DLD1 (cell line): Measurements from ENCODE around the gene B3GALNT1.
"Not testable (repeated sequence)": the region's sequence is repeated elsewhere in the genome, so short reads cannot be mapped to it uniquely, and the experiment has no call there.

Source experiments
- in situ Hi-C: cut with HindIII; loops from 2 replicates; pipeline ENCODE4 v1.10.0; 2017; ENCODE audit warnings: low sequenced_read_pairs

The B3GALNT1 gene

DNA sequence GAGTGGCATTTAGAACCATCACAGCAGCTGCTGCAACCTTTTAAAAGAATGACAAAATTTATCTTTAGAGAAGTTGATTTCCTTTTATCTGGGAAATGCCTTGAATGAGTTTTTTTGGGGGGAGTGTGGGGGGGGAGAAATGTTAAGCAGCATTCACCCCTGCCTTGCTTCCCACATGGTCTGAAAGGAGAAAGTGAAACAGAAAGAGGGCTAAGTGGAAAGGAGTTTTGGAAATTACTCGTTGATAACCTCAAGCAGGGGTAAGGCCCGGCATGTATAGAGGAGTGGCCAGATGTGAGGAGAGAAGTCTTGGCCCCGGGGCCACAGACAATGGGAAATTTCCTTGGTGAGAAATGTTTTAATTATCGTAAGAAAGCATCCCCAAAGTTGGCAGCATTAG lies 23.5 kb downstream of the B3GALNT1 start:
- in situ Hi-C loops: no loop called here

DNA sequence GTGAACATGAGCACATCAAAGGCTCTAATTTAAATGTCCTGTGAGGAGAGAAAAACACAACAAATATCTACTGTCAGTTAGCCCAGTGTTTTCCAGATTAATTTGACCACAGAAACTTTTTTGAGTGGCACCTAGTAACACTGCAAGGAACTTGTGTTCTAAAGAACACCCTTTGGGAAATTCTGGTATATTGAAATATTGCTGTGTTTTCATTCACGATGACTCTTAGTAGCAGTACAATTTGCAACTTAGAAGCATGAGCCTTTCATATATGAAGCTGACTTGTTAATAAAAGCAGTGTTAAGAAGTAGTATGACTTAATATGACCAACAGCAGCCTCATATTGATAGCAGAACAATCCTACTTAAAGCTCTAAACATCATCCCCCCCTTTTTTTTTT lies 32.0 kb downstream of the B3GALNT1 start:
- in situ Hi-C loops: no loop called here

- in situ Hi-C loops: no loop called here
These were observed 32.4 kb downstream of the B3GALNT1 start for GRCh38 chr3:161072751-161073150.

GRCh38 chr3:161072211-161072621 lies 32.9 kb downstream of the B3GALNT1 start:
- in situ Hi-C loops: no loop called here

DNA sequence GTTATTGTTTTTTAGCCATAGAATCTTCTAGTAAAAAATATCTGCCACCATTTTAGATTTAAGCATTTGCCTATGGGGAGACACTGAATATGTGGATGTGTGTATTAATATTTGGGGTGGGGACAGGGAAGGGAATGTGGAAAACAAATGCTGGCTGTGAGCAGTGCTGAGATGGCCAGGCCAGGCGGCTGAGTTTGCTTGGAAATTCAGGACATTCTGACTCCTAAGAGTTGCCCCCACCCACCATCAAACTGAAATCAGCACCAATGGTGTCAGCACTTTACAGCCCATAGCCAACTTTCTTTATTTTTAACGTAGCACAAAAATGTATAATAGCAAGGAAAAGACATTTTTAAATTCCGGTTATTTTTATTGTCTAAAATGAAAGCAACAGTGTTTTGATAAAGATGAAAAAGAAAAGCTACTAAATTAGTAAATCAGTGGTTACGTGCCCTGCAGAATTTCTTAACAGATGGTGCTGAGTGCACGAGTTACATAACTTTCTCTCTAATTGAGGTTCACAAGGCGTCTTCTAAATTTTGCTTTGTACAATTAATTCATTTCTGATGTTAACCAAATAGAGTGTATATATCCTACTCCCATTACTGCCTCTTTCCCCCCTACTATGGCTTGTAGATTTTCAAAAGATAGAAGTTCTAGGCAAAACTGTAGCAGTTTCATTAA lies 34.0 kb downstream of the B3GALNT1 start:
- in situ Hi-C loops: no loop called here

GRCh38 chr3:161070252-161070930 lies 34.8 kb downstream of the B3GALNT1 start:
- in situ Hi-C loops: no loop called here

DNA sequence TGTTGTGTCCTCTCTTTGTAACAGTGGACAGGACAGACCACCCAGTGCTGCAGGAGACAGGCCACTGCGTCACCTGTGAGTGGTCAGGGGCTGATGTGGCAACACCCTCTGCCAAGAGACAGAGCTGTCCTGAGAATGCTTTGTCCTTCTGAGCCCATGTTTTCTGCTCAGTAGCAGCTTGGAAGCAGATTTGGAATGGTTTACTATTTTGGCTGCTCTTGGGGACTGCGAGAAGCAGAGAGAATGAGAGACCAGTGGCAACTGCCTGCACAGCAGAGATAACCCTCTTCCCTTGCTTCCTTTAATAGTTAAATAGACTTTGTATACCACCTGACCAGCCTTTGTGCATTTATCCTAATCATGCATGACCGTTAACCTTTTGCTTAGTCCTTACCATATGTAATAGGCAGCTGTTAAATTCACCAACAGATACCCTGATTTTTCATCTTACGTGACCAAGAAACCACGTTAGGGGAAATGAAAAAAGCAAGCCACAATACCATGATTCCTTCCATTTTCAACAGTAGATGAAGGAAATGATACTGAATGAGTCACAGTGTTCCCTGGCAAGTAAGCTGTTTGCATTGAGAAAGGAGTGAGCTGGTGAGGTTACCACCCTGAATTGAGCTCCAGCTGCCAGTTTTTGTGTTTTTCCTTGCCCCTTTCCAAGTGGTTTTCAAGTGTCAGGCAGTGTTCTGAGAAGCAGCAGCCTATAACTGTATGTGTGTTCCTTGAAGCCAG lies 35.5 kb downstream of the B3GALNT1 start:
- in situ Hi-C loops: no loop called here

GRCh38 chr3:161067335-161067734 lies 37.8 kb downstream of the B3GALNT1 start:
- in situ Hi-C loops: no loop called here

- in situ Hi-C loops: no loop called here
These were observed 38.2 kb downstream of the B3GALNT1 start for GRCh38 chr3:161066930-161067329.

DNA sequence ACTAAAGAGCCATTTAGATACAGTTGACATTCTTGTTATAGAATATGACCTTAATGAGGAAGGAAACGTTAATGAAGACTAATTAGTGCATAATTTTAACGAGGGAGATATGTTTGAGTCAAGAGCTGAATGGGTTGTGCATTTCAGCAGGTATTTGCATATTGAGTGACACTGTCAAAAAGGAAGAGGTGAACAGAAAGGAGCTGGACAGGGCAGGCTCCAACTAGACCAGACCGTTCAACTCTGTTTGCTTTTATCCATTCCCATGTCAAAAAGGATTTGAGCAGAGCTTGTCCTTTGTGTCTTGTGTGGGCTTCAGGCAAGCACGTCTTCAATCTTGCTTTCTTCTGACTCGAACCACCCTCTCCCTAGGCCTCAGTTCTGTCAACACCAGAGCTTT lies 40.7 kb downstream of the B3GALNT1 start:
- in situ Hi-C loops: no loop called here

DNA sequence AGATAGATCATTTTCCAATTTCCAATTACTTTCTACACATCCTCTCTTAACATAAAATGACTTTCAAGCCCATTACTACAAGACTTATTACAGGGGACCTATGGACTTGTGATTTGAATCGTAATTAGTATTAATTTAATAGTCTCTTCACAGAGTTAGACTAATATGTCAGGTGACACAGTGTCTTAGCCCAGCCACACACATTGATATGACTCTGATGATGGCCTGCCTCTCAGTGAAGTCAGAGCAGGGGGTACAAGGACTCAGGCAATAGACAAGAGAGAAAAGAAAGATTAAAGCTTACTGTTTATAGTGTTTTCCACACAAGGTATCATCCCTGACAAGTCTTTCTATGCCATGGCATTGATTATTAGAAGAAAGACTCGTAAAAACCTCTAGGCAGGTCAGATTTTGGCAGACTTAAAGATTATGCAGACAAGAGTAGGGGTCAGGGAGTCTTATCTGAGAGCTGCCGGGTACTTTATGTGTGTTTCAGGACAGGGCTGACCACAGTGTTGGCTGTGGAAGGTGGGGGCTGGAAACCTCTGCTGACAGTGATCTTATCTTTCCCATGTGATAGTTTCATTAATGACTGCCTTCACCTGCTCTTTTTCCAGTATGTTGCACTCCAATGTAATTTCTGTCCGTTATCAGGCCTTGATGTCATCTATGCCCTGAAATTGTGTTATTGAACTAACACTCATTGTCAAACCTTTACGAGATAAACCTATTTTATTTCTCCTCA lies 50.1 kb downstream of the B3GALNT1 start:
- in situ Hi-C loops: no loop called here

DNA sequence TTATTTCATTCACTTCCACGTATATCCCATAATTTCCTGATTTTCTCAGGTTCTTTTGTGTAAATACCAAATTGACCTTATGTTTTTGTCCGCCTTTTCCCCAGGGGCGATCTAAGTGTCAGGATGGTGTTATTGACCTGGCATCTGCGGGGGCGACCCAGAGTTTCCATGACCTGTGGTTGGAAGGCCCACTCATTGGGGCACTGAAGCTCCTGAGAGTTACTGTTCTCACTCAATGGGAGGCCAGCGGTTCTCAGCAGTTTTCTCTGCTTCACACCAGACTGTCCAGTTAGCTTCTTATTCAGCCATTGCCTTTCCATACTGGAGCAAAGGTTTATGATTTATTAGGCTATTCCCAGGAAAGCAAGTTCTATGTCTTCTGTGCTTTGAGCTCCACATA lies 53.3 kb downstream of the B3GALNT1 start:
- in situ Hi-C loops: no loop called here

- in situ Hi-C loops: no loop called here
These were observed 54.2 kb downstream of the B3GALNT1 start for GRCh38 chr3:161050935-161051334.

- in situ Hi-C loops: no loop called here
These were observed 55.4 kb downstream of the B3GALNT1 start for GRCh38 chr3:161049683-161050248.

DNA sequence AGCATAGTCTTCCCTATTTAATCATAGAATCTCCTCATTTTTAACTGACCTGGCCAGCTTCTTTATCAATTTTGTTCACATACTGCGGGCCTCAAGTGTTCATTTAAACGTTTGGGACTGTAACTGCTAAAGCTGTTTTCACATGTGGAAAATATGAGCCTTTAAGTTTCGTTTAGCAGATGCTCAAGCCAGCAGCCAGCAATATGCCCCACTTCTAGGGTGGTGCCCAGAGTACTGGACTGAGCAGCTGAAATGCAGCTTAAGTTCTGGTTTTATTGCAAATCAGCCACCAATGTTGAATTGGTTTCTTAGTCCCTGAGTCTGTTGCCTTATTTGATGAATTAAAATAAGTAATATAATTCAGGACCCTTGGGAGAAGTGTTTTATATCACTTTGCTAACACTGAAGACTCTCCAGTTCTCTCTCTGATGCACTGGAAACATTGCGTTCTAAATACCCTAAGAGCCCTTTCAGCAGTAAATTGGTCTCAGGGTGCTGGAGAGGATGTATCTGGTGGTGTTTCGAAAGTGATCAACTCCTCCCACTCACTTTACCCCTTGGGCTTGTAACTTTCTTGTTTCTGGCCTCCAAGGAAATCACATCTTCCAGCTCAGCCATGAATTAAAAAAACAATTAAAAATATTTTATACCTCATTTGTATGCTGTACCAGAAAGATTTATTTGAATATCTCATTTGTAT lies 61.7 kb downstream of the B3GALNT1 start:
- in situ Hi-C loops: no loop called here

- in situ Hi-C loops: no loop called here
These were observed 63.1 kb downstream of the B3GALNT1 start for GRCh38 chr3:161042023-161042501.

DNA sequence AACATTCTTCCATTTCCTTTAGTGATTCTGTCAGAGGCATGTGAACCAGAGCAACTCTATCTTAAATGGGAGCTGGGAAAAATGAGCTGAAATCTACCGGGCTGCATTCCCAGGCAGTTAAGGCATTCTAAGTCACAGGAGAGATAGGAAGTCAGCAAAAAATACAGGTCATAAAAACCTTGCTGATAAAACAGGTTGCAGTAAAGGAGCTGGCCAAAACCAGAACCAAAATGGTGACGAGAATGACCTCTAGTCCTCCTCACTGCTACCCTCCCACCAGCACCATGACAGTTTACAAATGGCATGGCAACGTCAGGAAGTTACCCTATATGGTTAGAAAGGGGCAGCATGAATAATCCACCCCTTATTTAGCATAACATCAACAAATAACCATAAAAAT lies 66.4 kb downstream of the B3GALNT1 start:
- in situ Hi-C loops: no loop called here

DNA sequence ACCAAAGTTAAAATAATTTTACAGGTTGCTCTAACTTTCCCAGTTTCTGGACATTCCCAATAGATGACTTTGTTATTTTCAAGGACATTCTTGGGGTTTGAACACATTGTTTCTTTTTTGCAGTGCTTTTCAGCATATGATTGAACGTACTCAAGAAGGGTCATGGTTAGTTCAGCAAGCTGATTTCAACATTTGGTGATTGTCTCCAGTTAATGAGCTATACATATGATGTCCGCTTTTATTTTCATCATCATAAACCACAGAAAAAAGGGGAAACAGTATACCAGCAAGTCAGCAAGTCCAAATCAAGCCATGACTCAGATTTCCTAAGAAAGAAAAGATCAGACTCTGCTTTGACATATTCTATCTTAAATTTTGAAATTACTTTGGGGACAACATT lies 69.4 kb downstream of the B3GALNT1 start:
- in situ Hi-C loops: no loop called here

DNA sequence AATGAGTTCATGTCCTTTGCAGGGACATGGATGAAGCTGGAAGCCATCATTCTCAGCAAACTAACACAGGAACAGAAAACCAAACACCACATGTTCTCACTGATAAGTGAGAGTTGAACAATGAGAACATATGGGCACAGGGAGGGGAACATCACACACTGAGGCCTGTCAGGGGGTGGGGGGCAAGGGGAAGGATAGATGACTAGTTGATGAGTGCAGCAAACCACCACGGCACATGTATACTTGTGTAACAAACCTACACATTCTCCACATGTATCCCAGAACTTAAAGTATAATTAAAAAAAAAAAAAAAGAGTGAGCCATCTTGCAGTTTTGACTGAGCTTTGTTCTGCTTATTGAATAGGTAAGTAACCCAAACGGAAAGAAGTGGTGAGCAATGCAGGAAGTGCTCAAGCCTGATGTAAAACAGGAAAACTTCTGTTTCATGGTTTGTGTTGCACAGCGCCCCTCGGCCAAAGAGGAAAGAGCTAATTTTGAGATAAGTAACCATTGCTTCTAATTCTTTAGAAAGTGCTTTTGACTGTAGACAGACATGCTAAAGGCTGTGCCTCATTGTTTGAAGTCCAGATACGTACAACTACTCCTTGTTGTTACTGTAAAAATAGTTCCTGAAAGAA lies 70.1 kb downstream of the B3GALNT1 start:
- in situ Hi-C loops: not testable (repeated sequence)
